ENCODE data around the gene PCBP3. TPM values are rescaled to one million over a fixed set of nuclear protein-coding genes. Genes with fewer than 3 reads are reported as not detected.
"Not testable (repeated sequence)": the region's sequence is repeated elsewhere in the genome, so short reads cannot be mapped to it uniquely, and the experiment has no call there.

The PCBP3 gene
- total RNA-seq, 1 donor from 2014 or later, result 8.2 TPM

DNA sequence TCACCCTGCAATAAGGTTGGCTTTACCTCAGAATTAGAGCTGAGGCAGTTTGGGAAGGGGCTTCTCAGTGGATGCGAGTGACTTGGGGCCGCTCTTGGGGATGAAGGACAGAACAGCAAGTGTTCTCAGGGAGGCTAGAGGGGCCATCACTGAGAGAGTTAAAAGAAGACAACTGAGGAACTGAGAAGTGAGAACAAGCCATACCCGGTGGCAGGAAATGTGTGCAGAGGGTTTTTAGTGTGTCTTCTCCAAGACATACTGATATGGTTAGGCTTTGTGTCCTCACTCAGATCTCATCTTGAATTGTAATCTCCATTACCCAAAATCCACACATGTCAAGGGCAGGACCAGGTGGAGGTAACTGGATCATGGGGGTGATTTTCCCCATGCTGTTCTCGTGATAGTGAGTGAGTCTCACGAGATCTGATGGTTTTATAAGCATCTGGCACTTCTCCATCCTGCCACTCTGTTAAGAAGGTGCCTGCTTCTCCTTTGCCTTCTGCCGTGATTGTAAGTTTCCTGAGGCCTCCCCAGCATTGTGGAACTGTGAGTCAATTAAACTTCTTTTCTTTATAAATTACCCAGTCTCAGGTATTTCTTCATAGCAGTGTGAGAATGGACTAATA is 75.8 kb downstream of the PCBP3 start:
- intact Hi-C loops (cut with micrococcal nuclease), result no loop called here
- no peaks in the 10 kb centered on the region for H3K27me3 Mint-ChIP-seq (ENCODE audit: insufficient read depth)
- DNase-seq (ENCODE audit: low spot score), result no peak
- H3K36me3 Mint-ChIP-seq (ENCODE audit: low read depth), result peaks cover under 1% of the 10 kb centered on the region
- peaks cover 33% of the 10 kb centered on the region for H3K4me1 Mint-ChIP-seq (ENCODE audit: low read depth)
- H3K27ac Mint-ChIP-seq, result no peak overlapping the region
- H3K4me3 Mint-ChIP-seq, result no peak overlapping the region
- H3K9me3 Mint-ChIP-seq, result no peaks in the 10 kb centered on the region

DNA sequence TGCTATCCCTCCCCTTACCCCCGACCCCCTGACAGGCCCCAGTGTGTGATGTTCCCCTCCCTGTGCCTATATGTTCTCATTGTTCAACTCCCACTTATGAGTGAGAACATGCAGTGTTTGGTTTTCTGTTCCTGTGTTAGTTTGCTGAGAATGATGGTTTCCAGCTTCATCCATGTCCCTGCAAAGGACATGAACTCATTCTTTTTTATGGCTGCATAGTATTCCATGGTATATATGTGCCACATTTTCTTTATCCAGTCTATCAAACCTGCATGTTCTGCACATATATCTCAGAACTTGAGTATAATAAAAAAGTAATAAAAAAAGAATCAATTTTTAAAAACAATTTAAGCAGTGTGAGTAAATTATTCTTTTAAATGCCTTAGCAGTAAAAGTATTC is 76.7 kb downstream of the PCBP3 start:
- H3K27me3 Mint-ChIP-seq (ENCODE audit: insufficient read depth); H3K36me3 Mint-ChIP-seq (ENCODE audit: low read depth); DNase-seq (ENCODE audit: low spot score); H3K9me3 Mint-ChIP-seq; intact Hi-C loops (cut with micrococcal nuclease); H3K27ac Mint-ChIP-seq; H3K4me3 Mint-ChIP-seq: not testable (repeated sequence)
- peaks cover 33% of the 10 kb centered on the region for H3K4me1 Mint-ChIP-seq (ENCODE audit: low read depth)

DNA sequence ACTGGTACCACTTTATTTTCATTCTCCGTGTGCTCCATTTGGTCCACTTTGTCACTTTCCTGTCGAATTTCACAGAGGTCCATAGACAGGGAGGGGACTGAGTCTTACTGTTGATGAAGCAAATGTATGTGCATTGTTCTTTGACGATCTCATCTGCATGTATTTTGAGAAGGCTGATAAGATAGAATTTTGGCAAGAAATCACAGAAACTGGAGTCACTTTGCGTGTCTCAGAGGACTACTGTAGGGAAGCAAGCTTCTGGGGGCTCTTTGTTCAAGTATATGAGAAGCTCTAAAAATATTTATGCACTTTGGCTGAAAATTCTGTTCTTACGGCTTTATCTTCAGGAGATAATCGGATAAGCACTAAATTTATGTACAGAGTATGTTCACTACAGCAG is 78.1 kb downstream of the PCBP3 start:
- peaks cover 33% of the 10 kb centered on the region for H3K4me1 Mint-ChIP-seq (ENCODE audit: low read depth)

DNA sequence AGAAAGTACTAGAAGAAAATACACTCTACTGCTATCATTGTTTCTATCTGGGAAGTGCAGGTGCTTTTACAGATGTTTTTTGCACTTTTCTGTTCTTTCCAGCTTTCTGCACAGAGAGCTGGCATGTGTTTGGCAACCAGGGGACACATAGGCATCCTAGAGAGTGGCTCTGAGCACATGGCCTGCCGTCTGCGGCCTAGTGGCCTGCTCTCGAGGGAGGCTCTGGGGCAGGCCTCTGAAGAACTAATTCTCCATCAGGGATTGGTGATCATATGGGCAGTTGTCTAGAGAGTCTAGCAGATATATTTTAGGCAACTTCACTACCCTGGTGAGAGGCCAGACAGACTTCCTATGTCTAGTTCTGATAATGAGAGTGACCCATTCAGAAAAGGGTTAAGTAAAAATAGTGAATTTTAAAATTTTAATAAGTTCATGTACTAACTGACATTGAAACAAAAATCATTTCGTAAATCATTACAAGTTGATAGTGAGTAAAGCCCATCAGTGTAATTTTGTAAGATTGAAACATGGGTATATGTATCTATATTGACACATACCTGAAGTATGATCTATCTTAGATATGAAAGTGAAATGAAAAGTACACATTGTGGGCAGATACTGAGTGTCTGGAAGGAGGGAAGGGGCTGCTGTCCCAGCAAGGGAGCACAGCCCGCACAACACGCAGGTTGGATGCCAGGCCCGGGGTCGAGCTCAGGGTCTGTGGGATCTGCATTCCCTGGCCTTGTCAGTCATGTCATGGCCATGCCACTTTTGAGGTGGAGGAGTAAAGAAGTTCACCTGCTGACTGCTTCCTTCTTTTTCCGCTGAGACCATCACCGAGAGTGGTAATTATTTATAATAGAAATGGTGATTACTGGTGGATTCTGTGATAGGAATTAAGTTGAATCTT is 79.8 kb downstream of the PCBP3 start:
- DNase-seq (ENCODE audit: low spot score), result no peak
- peaks cover 24% of the 10 kb centered on the region for H3K4me1 Mint-ChIP-seq (ENCODE audit: low read depth)
- no peaks in the 10 kb centered on the region for H3K27me3 Mint-ChIP-seq (ENCODE audit: insufficient read depth)
- no peaks in the 10 kb centered on the region for H3K9me3 Mint-ChIP-seq
- H3K4me3 Mint-ChIP-seq, result no peak overlapping the region
- intact Hi-C loops (cut with micrococcal nuclease), result no loop called here
- H3K36me3 Mint-ChIP-seq (ENCODE audit: low read depth), result no peaks in the 10 kb centered on the region
- H3K27ac Mint-ChIP-seq, result no peak overlapping the region

More for the DNA sequence above, 78.1 kb downstream of the PCBP3 start:
- no peak overlapping the region for H3K27ac Mint-ChIP-seq
- H3K27me3 Mint-ChIP-seq (ENCODE audit: insufficient read depth), result no peaks in the 10 kb centered on the region
- intact Hi-C loops (cut with micrococcal nuclease), result no loop called here
- no peak for DNase-seq (ENCODE audit: low spot score)
- H3K36me3 Mint-ChIP-seq (ENCODE audit: low read depth), result no peaks in the 10 kb centered on the region
- H3K4me3 Mint-ChIP-seq, result no peak overlapping the region
- no peaks in the 10 kb centered on the region for H3K9me3 Mint-ChIP-seq

DNA sequence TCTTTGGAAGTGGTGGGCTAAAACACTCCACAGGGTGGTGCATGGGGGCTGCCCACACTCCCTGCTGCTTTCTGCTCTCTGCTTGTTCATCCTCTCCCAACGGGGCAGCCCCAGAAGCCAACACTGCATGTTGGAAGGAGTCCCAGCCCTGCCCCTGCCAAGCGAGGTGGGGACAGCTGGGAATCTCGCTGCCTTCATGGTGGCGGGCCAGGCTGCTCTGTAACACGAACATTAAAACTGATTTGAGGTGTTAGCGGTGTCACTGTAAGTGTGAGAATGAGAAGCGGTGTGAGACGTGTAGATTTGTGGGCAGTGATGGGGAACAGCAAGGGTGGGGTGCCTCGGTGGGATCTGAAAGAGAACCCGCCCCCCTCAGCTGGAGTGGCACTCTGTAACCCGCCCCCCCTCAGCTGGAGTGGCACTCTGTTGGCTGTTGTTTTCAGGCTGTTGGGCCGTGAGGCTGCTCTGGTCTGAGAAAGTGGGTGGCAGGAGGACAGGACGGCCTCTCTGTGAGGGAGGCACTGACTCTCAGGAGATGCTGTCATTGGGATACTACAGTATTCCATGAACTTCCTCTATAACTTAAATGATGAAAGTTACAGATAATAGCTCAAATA is 80.9 kb downstream of the PCBP3 start:
- Mint-ChIP-seq H3K27ac (no peak overlapping the region), H3K4me1 (ENCODE audit: low read depth) (peaks cover 14% of the 10 kb centered on the region), H3K36me3 (ENCODE audit: low read depth) (no peaks in the 10 kb centered on the region), H3K4me3 (no peak overlapping the region), H3K27me3 (ENCODE audit: insufficient read depth) (peaks cover 1% of the 10 kb centered on the region), H3K9me3 (no peaks in the 10 kb centered on the region)
- DNase-seq (ENCODE audit: low spot score), result no peak
- intact Hi-C loops (cut with micrococcal nuclease), result no loop called here

DNA sequence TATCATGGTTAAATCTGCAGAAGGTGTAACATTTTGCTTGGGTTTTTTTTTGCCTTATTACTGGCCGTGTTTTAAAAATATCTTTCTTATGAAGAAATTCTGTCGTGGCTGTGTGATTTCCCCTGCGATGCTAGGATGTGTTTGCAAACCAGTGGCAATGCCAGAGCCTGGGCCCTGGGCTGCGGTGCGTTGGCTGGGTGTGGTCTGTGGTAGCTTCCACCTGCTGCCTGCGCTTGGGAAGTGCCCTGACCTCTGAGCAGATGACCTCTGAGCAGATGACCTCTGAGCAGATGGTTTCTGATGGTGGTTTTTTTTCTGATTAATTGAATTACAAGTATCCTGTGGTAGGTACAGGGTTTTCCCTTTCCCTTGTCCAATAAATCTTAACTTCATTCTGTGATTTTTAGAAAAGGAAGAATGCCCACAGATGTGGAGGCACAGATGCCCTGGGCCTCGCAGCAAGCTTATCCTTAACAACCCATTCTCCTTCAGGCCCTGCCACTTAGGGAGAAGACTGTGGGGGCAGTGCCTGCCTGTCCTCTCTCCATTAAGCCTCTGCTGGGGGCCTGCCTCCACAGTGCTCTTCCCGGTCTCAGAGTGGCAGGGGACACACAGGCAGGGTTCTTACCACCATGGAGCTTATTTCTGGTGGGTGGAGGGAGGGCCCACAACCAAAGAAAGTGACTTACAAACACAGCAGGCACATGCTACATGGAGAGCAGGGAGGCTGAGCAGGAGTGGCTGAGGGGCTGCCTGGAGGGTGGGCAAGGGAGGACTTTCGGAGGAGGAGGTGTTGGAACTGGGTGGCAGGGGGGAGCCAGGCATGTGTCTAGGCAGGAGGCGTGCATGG is 81.7 kb downstream of the PCBP3 start:
- DNase-seq (ENCODE audit: low spot score), result no peak
- Mint-ChIP-seq H3K36me3 (ENCODE audit: low read depth) (no peaks in the 10 kb centered on the region), H3K4me3 (no peak overlapping the region), H3K4me1 (ENCODE audit: low read depth) (peaks cover 14% of the 10 kb centered on the region), H3K27me3 (ENCODE audit: insufficient read depth) (peaks cover 1% of the 10 kb centered on the region), H3K9me3 (no peaks in the 10 kb centered on the region), H3K27ac (no peak overlapping the region)
- intact Hi-C loops (cut with micrococcal nuclease), result no loop called here

DNA sequence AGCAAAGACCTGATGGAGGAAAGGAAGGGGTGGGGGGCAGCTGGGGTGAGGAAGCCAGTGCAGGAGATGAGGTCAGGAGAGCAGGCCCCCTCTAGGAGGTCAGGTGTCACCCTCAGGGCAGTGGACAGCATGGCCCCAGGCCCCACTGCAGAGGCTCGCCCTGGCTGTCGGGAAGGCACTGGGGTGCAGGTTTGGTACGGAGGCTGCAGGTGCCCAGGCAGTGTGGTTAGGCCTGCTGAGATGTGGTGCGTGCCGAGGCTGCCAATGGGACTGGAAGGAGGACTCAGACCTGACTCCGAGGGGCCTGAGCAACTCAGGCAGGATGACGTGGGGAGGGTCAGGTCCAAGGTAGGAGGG is 82.3 kb downstream of the PCBP3 start:
- Mint-ChIP-seq H3K4me3 (no peak overlapping the region), H3K27ac (no peak overlapping the region), H3K4me1 (ENCODE audit: low read depth) (peaks cover 14% of the 10 kb centered on the region), H3K9me3 (no peaks in the 10 kb centered on the region), H3K27me3 (ENCODE audit: insufficient read depth) (peaks cover 1% of the 10 kb centered on the region), H3K36me3 (ENCODE audit: low read depth) (no peaks in the 10 kb centered on the region)
- DNase-seq (ENCODE audit: low spot score), result no peak
- intact Hi-C loops (cut with micrococcal nuclease), result no loop called here

DNA sequence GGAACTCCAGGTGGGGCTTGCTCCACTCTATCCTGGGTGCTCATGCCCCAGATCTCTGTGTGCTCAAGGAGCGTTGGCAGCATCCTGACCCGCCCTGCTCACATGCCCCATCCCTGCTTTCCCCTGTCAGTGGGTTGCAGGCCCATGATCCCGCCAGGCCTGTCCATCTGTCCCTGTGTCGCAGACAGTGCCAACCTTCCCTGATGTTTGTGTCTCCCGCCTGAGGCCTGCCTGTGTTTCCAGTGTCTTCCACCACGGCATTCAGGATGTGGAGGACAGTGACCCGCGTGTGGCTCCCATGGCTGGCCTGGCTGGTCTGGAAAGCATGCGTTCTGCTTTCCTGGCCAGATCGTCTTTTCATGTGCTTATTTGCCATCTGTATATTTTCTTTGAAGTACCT is 82.9 kb downstream of the PCBP3 start:
- H3K4me3 Mint-ChIP-seq, result no peak overlapping the region
- intact Hi-C loops (cut with micrococcal nuclease), result no loop called here
- H3K27ac Mint-ChIP-seq, result no peak overlapping the region
- H3K27me3 Mint-ChIP-seq (ENCODE audit: insufficient read depth), result peaks cover 1% of the 10 kb centered on the region
- DNase-seq (ENCODE audit: low spot score), result no peak
- no peaks in the 10 kb centered on the region for H3K9me3 Mint-ChIP-seq
- H3K4me1 Mint-ChIP-seq (ENCODE audit: low read depth), result peaks cover 14% of the 10 kb centered on the region
- no peaks in the 10 kb centered on the region for H3K36me3 Mint-ChIP-seq (ENCODE audit: low read depth)

DNA sequence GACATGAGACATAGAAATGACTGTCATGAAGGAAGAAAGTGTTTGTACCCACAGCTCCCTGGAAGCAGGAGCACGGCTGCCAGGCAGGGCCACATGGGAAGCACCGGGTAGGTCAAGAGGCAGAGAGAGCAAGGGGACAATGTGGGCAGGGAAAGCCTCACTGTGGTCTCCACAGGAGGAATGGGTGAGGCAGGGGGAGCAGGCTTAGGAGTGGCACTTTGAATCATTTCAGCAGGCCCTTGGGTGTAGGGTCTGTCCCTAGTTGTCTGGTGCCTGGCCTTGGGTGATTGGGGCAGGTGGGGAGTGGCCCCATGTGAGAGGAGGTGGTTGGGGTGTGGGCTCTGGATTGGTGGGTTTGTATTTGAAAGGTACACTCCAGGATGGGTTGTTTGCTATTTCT is 83.9 kb downstream of the PCBP3 start:
- peaks cover 1% of the 10 kb centered on the region for H3K27me3 Mint-ChIP-seq (ENCODE audit: insufficient read depth)
- H3K4me1 Mint-ChIP-seq (ENCODE audit: low read depth), result peaks cover 14% of the 10 kb centered on the region
- intact Hi-C loops (cut with micrococcal nuclease), result no loop called here
- H3K36me3 Mint-ChIP-seq (ENCODE audit: low read depth), result no peaks in the 10 kb centered on the region
- H3K9me3 Mint-ChIP-seq, result no peaks in the 10 kb centered on the region
- DNase-seq (ENCODE audit: low spot score), result no peak
- no peak overlapping the region for H3K4me3 Mint-ChIP-seq
- H3K27ac Mint-ChIP-seq, result no peak overlapping the region

DNA sequence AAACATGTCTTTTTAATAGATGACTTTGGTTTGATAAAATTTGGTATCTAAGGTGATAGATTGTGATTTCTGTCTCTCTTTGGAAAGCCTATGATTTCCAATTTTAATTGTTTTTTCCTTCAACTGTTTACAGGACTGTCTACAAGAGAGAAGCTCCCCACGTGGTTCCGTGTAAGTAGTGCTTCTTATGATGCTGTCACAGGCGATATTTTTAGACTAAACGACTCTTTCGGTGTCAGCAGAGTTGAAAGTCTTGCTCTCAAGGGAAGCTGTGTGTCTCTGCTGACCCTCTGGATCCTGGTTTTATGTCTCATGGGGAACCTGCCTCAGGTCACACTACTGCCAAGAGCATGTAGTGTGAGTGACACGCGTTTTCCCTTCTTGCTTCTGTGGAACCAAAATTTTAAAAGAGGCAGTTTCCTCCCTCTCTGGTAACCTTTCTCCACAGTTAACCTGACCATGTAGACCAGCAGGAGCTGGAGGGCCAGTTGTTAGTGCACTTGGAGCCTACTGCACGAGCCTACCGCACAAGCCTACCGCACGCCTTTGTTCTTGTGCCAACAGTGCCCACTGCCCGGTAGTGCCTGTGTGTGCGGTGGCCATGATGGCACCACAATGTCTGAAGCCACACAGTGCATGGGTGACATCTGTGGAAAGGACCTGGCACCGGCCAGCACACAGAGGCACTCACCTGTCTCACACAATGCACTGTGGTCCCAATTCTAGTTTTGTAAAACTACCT is 91.9 kb downstream of the PCBP3 start:
- no peaks in the 10 kb centered on the region for H3K4me1 Mint-ChIP-seq (ENCODE audit: low read depth)
- H3K27ac Mint-ChIP-seq, result no peak overlapping the region
- H3K36me3 Mint-ChIP-seq (ENCODE audit: low read depth), result peaks cover 4% of the 10 kb centered on the region
- no peaks in the 10 kb centered on the region for H3K27me3 Mint-ChIP-seq (ENCODE audit: insufficient read depth)
- intact Hi-C loops (cut with micrococcal nuclease), result no loop called here
- no peak overlapping the region for H3K4me3 Mint-ChIP-seq
- no peaks in the 10 kb centered on the region for H3K9me3 Mint-ChIP-seq
- no peak for DNase-seq (ENCODE audit: low spot score)

DNA sequence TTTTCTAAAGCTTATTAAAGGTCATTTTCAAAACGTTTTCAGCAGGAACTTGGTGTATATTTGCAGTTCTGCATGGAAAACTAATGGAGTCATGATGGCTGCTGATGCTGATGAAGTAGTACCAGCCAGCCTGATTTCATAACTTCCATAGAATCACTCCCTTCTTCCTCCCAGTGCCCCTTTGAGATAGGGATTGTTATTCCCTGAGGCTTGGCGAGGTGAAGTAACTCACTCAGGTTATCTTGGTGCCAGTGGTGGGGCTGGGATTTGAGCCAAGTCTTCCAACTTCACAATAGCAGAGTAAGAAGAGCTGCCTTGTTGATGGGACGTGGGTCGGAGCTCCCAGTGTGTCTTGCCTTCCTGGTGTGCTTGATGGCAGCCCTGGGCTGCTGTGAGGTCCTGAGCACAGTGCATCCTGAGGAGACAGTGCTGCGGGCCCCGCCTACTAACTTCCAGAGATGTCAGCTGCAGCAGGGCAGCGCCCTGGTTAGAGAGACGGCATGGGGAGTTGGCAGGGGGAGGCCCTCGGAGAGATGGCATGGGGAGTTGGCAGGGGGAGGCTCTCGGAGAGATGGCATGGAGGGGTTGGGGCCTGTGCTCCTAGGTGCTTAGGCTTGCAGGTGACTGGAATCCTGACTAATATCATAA is 92.6 kb downstream of the PCBP3 start:
- Mint-ChIP-seq H3K4me3 (no peak overlapping the region), H3K36me3 (ENCODE audit: low read depth) (peaks cover 4% of the 10 kb centered on the region), H3K4me1 (ENCODE audit: low read depth) (no peaks in the 10 kb centered on the region), H3K27ac (no peak overlapping the region), H3K27me3 (ENCODE audit: insufficient read depth) (no peaks in the 10 kb centered on the region), H3K9me3 (no peaks in the 10 kb centered on the region)
- DNase-seq (ENCODE audit: low spot score), result no peak
- intact Hi-C loops (cut with micrococcal nuclease), result no loop called here

Measured in activated T-helper 1 cell treated with anti-CD3 and anti-CD28 coated beads, Interleukin-12 subunit alpha, Interleukin-12 subunit beta, Interleukin-2, Interleukin-4 antibody, amounts not matched to agents 30 ng/mL and 10 ng/mL and 1 ng/mL, durations not matched to agents 14 hours and 24 hours and 36 hours (primary cell).